GM06990 (cell line): ENCODE results near the gene ALOXE3.

Experiments
- DNase-seq: peaks from one replicate; pipeline ENCODE4 v3.0.0-alpha.2; 2011; ENCODE audit not compliant: insufficient read length; ENCODE audit errors: extremely low read depth
- H3K27me3 ChIP-seq: replicated peaks from 2 replicates; pipeline ENCODE4 v1.6.0; 2011; ENCODE audit warnings: low read length; ENCODE audit not compliant: control insufficient read depth, insufficient read depth
- H3K36me3 ChIP-seq: 2 replicates; pipeline ENCODE4 v1.5.1; 2011; ENCODE audit warnings: low read length; ENCODE audit not compliant: control insufficient read depth, insufficient read depth
- H3K4me3 ChIP-seq: replicated peaks from 2 replicates; pipeline ENCODE4 v1.5.1; 2011; ENCODE audit warnings: low read depth, mild to moderate bottlenecking, control low read depth, low read length
- CTCF ChIP-seq: IDR thresholded peaks from 2 replicates; pipeline ENCODE4 v1.5.1; 2011; ENCODE audit warnings: low read length, control low read depth, mild to moderate bottlenecking, inconsistent platforms; ENCODE audit not compliant: insufficient read depth, poor library complexity, severe bottlenecking

The ALOXE3 gene

GRCh38 chr17:8075574-8076342 lies 42.6 kb downstream of the ALOXE3 start:
- no peak for DNase-seq

GRCh38 chr17:8075081-8075480 lies 43.2 kb downstream of the ALOXE3 start:
- Histone ChIP-seq H3K27me3 (peaks cover 4% of the 10 kb centered on the region), H3K4me3 (no peak overlapping the region), H3K36me3 (no peaks in the 10 kb centered on the region)
- no peak for DNase-seq
- no peak for TF ChIP-seq CTCF

More at GRCh38 chr17:8075574-8076342, 42.6 kb downstream of the ALOXE3 start:
- Histone ChIP-seq H3K4me3 (no peak overlapping the region), H3K36me3 (no peaks in the 10 kb centered on the region), H3K27me3 (peaks cover 4% of the 10 kb centered on the region)
- TF ChIP-seq CTCF: no peak

GRCh38 chr17:8074554-8074953 lies 43.8 kb downstream of the ALOXE3 start:
- H3K4me3 ChIP-seq: no peak overlapping the region
- no peak for TF ChIP-seq CTCF
- DNase-seq: no peak
- H3K27me3 ChIP-seq: peaks cover 4% of the 10 kb centered on the region
- H3K36me3 ChIP-seq: no peaks in the 10 kb centered on the region

GRCh38 chr17:8073627-8074484 lies 44.5 kb downstream of the ALOXE3 start:
- H3K27me3 ChIP-seq: peaks cover 4% of the 10 kb centered on the region
- TF ChIP-seq CTCF: peak; percentile 99
- H3K36me3 ChIP-seq: no peaks in the 10 kb centered on the region
- peak; percentile 72 for DNase-seq
- no peak overlapping the region for H3K4me3 ChIP-seq

GRCh38 chr17:8072729-8073461 lies 45.4 kb downstream of the ALOXE3 start:
- Histone ChIP-seq H3K4me3 (no peak overlapping the region), H3K27me3 (peaks cover 4% of the 10 kb centered on the region), H3K36me3 (no peaks in the 10 kb centered on the region)
- no peak for DNase-seq
- TF ChIP-seq CTCF: no peak
